ENCODE data around the gene KIF1B. TPM values are rescaled to one million over a fixed set of nuclear protein-coding genes. Genes with fewer than 3 reads are reported as not detected.
"Not testable (repeated sequence)": the region's sequence is repeated elsewhere in the genome, so short reads cannot be mapped to it uniquely, and the experiment has no call there.

Gene KIF1B
- total and polyA plus RNA-seq, 11 donors: 25.0 to 137 (median 78.4) TPM

GRCh38 chr1:10377365-10378029 lies 167.1 kb downstream of the KIF1B start:
- Histone ChIP-seq H3K36me3 (peaks cover 0 to 65% (median 48%) of the 10 kb centered on the region in 9 donors), H3K4me1 (peaks cover 0 to 16% (median 5%) of the 10 kb centered on the region in 12 donors), H3K27ac (peak overlapping the region in 9 of 12 donors; percentile 37 to 78 (median 44))
- WGBS, 4 donors: 27 to 32% (median 30%) methylated on average over 14 of the region's 14 CpGs
- DNase-seq: peak; percentile 51 to 68 (median 65)
- not testable (repeated sequence) for H3K9me3 ChIP-seq, H3K4me3 ChIP-seq, H3K27me3 ChIP-seq
- intact Hi-C loops (cut with DNase I): loop anchor here in 9 of 10 donors (1.0 to 10.0 kb wide), 6 partner anchors 49 to 117 kb away; no protein-coding TSS in a partner anchor
- peak; percentile 73 to 87 (median 86) for ATAC-seq
- TF ChIP-seq CTCF (IDR thresholded peaks at IDR 0.05): peak; percentile 56 to 77 (median 67)

GRCh38 chr1:10378081-10378841 lies 167.9 kb downstream of the KIF1B start:
- no peak for TF ChIP-seq CTCF (IDR thresholded peaks at IDR 0.05)
- Histone ChIP-seq H3K36me3 (peaks cover 0 to 64% (median 41%) of the 10 kb centered on the region in 9 donors), H3K27me3 (no peaks in the 10 kb centered on the region), H3K4me3 (no peak overlapping the region), H3K27ac (peak overlapping the region in 9 of 12 donors; percentile 17 to 78 (median 44)), H3K4me1 (peaks cover 0 to 16% (median 5%) of the 10 kb centered on the region in 12 donors), H3K9me3 (no peaks in the 10 kb centered on the region)
- 71 to 74% (median 73%) methylated on average over 15 of the region's 15 CpGs for WGBS, 4 donors
- intact Hi-C loops (cut with DNase I): loop anchor here in 5 of 10 donors (5.0 to 10.0 kb wide), 3 partner anchors 49 to 117 kb away; no protein-coding TSS in a partner anchor
- peak in 4 of 5 donors; percentile 31 to 64 (median 54) for DNase-seq
- ATAC-seq: peak in 3 of 4 donors; percentile 35 to 57 (median 52)

GRCh38 chr1:10379101-10379620 lies 168.8 kb downstream of the KIF1B start:
- TF ChIP-seq POLR2A (IDR thresholded peaks at IDR 0.05) (no peak), CTCF (IDR thresholded peaks at IDR 0.05) (no peak)
- intact Hi-C loops (cut with DNase I): loop anchor here in 5 of 10 donors (5.0 to 10.0 kb wide), 3 partner anchors 48 to 116 kb away; no protein-coding TSS in a partner anchor
- WGBS, 4 donors: 87 to 92% (median 89%) methylated on average over 10 of the region's 10 CpGs
- peak overlapping the region in 2 of 12 donors; percentile 47 to 78 for H3K27ac ChIP-seq
- H3K4me1 ChIP-seq: peaks cover 0 to 16% (median 5%) of the 10 kb centered on the region in 12 donors
- H3K36me3 ChIP-seq: peaks cover 0 to 55% (median 33%) of the 10 kb centered on the region in 9 donors
- no peaks in the 10 kb centered on the region for H3K9me3 ChIP-seq
- no peak overlapping the region for H3K4me3 ChIP-seq
- DNase-seq (no peak), ATAC-seq (no peak)
- H3K27me3 ChIP-seq: no peaks in the 10 kb centered on the region
